B cell (primary cell): ENCODE measurements around the gene MTERF4. TPM values are rescaled to one million over a fixed set of nuclear protein-coding genes. Genes with fewer than 3 reads are reported as not detected.

ENCODE experiments used
- ATAC-seq: fragments of 200-7000 bp; cut with Tn5 transposase; one replicate; pipeline ENCODE4 v1.10.0; 2021; ENCODE audit warnings: low read depth, mild to moderate bottlenecking, moderate number of reproducible peaks, moderate library complexity
- CTCF ChIA-PET: fragments of 350-600 bp; sonication (Branson Sonifier 250); formaldehyde crosslinking; loops from one replicate; lab custom pipeline; 2021; ENCODE audit warnings: antibody characterized with exemption, inconsistent platforms; lab: Charles Lee
- POLR2A ChIA-PET: fragments of 350-600 bp; sonication (Branson Sonifier 250); formaldehyde crosslinking; loops from one replicate; lab custom pipeline; 2021; ENCODE audit warnings: antibody characterized with exemption; lab: Charles Lee
- DNase-seq: peaks from one replicate; pipeline ENCODE4 v3.0.0; 2013
- H2AFZ ChIP-seq: 2 replicates; pipeline ENCODE4 v1.6.1; 2012; ENCODE audit warnings: mild to moderate bottlenecking, low read depth, low read length; ENCODE audit not compliant: insufficient read depth, poor library complexity, severe bottlenecking
- H3K27ac ChIP-seq, 2 donors: 1 replicate in 1 of 2; 2 replicates in 1 of 2; pipeline ENCODE4 v1.5.1; 2012 to 2013; ENCODE audit warnings: low read length in 2 of 2, mild to moderate bottlenecking in 2 of 2, moderate library complexity in 1 of 2
- H3K27me3 ChIP-seq, 4 experiments: fragments of 200-600 bp in 1 of 4; sonication (generic) in 1 of 4; replicated peaks in 1 of 4; 1 replicate in 2 of 4; 2 replicates in 2 of 4; pipeline versions ENCODE4 v1.6.1 to v1.7.0; 2013 to 2016; ENCODE audit warnings: low read length in 3 of 4, mild to moderate bottlenecking in 2 of 4, mixed read lengths in 1 of 4, moderate library complexity in 1 of 4; ENCODE audit not compliant: insufficient read depth in 4 of 4, control insufficient read depth in 3 of 4; ENCODE audit errors: control extremely low read depth in 1 of 4
- H3K36me3 ChIP-seq, 2 experiments: replicated peaks in 1 of 2; 1 replicate in 1 of 2; 2 replicates in 1 of 2; pipeline versions ENCODE4 v1.6.1 to v1.7.1; 2013; ENCODE audit warnings: low read length in 1 of 2; ENCODE audit not compliant: insufficient read depth in 2 of 2, control insufficient read depth in 1 of 2; ENCODE audit errors: control extremely low read depth in 1 of 2, extremely low read depth in 1 of 2
- H3K4me1 ChIP-seq, 2 donors: fragments of 200-600 bp in 1 of 2; sonication (generic) in 1 of 2; 1 replicate in 1 of 2; 2 replicates in 1 of 2; pipeline versions ENCODE4 v1.5.1 to v1.6.1; 2013 to 2017; ENCODE audit warnings: low read length in 2 of 2; ENCODE audit not compliant: control insufficient read depth in 2 of 2, insufficient read depth in 2 of 2
- H3K4me2 ChIP-seq: replicated peaks from 2 replicates; pipeline ENCODE3; 2012; ENCODE audit warnings: mild to moderate bottlenecking, low read depth, low read length; ENCODE audit not compliant: poor library complexity, severe bottlenecking
- H3K4me3 ChIP-seq, 5 experiments: fragments of 200-600 bp in 1 of 5; sonication (generic) in 1 of 5; 1 replicate in 3 of 5; 2 replicates in 2 of 5; pipeline versions ENCODE4 v1.5.1 to v1.7.0; 2011 to 2016; ENCODE audit warnings: low read length in 4 of 5, mild to moderate bottlenecking in 4 of 5, low read depth in 2 of 5, control low read depth in 1 of 5, moderate library complexity in 1 of 5; ENCODE audit not compliant: insufficient read depth in 1 of 5; ENCODE audit errors: control extremely low read depth in 1 of 5, extremely low read depth in 1 of 5
- H3K79me2 ChIP-seq: fragments of 200-600 bp; sonication (generic); one replicate; pipeline ENCODE4 v1.6.0; 2016; ENCODE audit warnings: low read length; ENCODE audit not compliant: control insufficient read depth, insufficient read depth
- H3K9ac ChIP-seq: fragments of 200-600 bp; sonication (generic); 2 replicates; pipeline ENCODE4 v1.6.1; 2017; ENCODE audit warnings: mild to moderate bottlenecking, low read length, moderate library complexity
- H3K9me3 ChIP-seq, 3 donors: one replicate each; pipeline versions ENCODE4 v1.6.1 to v1.7.1; 2013; ENCODE audit warnings: low read length in 2 of 3; ENCODE audit not compliant: control insufficient read depth in 2 of 3, insufficient read depth in 1 of 3; ENCODE audit errors: control extremely low read depth in 1 of 3
- H4K20me1 ChIP-seq: 2 replicates; pipeline ENCODE4 v1.6.0; 2012; ENCODE audit warnings: mild to moderate bottlenecking, low read length; ENCODE audit not compliant: insufficient read depth, control insufficient read depth, poor library complexity, severe bottlenecking
- H3K27ac Mint-ChIP-seq: one replicate; pipeline ENCODE4 v1.8.0; 2021; ENCODE audit warnings: mixed read lengths
- H3K27me3 Mint-ChIP-seq: one replicate; pipeline ENCODE4 v1.8.0; 2021; ENCODE audit warnings: mixed read lengths
- H3K4me1 Mint-ChIP-seq: one replicate; pipeline ENCODE4 v1.8.0; 2021; ENCODE audit warnings: mixed read lengths
- H3K4me3 Mint-ChIP-seq: one replicate; pipeline ENCODE4 v1.8.0; 2021; ENCODE audit warnings: mixed read lengths
- H3K9me3 Mint-ChIP-seq: one replicate; pipeline ENCODE4 v1.8.0; 2022; ENCODE audit warnings: mixed read lengths; ENCODE audit not compliant: insufficient read depth
- EZH2 ChIP-seq: IDR thresholded peaks from 2 replicates; pipeline ENCODE4 v1.6.1; 2012; ENCODE audit warnings: borderline replicate concordance, low read depth, mild to moderate bottlenecking, moderate library complexity, low read length; ENCODE audit not compliant: insufficient read depth, poor library complexity, severe bottlenecking
- WGBS: methylation state at CpG from one replicate; pipeline ENCODE4 v1.1.5; 2013; ENCODE audit warnings: missing lambda C conversion rate; ENCODE audit not compliant: insufficient coverage; 5-methylcytosine and 5-hydroxymethylcytosine counted together
- intact Hi-C: fragments of 100-400 bp; cut with micrococcal nuclease; formaldehyde crosslinking; loops from one replicate; pipeline ENCODE4 v1.10.0; 2022
- polyA plus RNA-seq: library from polyadenylated mRNA; depleted of rRNA; stranded (reverse); fragments of >200 nt; gene quantifications from 2 replicates; pipeline ENCODE4 v1.2.3, GENCODE V29; 2012
- total RNA-seq, 2 donors: library from RNA; stranded (reverse); fragments of 120-200 nt in 1 of 2; gene quantifications; 1 replicate in 1 of 2; 2 replicates in 1 of 2; pipeline versions ENCODE4 v1.2.3 to v1.2.4, GENCODE V29; 2013 to 2022
- TF ChIP-seq, protein P1 (sequence below): fragments of 200-600 bp; IDR thresholded peaks from one replicate; pipeline ENCODE4 v1.8.0; 2022; ENCODE audit warnings: antibody characterized with exemption, mild to moderate bottlenecking

The MTERF4 gene
- total and polyA plus RNA-seq, 2 donors (not counting 1 experiment from before 2014, with no cell fraction given) = 88.7 to 153 TPM

DNA sequence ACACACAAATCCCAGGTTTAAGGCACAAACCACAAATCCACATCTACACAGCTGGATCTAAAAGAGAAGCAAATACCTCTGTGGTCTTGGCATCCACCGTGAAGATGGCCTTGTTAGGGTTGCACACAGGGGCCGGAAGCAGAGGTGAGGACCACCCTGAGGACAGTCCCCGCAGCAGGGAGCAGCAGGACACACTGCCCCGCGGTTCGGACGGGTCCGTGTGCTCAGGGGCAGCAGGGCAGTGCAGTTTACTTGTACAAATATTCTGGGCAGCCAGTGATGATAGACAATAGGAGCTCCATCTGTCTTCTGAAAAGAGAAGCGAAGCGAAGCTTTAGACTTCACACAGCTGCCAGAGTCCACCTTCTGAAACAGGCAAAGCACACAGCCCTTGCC, 38.4 kb upstream of the MTERF4 start:
- no peaks in the 10 kb centered on the region for H3K4me1 Mint-ChIP-seq
- H3K9me3 ChIP-seq = no peaks in the 10 kb centered on the region
- no peak overlapping the region for H3K4me3 ChIP-seq
- CTCF ChIA-PET = no interaction called here
- no peak overlapping the region for H3K4me2 ChIP-seq
- 98% methylated on average over 10 of the region's 10 CpGs for WGBS
- H3K27me3 ChIP-seq = no peaks in the 10 kb centered on the region
- TF ChIP-seq, protein P1, sequence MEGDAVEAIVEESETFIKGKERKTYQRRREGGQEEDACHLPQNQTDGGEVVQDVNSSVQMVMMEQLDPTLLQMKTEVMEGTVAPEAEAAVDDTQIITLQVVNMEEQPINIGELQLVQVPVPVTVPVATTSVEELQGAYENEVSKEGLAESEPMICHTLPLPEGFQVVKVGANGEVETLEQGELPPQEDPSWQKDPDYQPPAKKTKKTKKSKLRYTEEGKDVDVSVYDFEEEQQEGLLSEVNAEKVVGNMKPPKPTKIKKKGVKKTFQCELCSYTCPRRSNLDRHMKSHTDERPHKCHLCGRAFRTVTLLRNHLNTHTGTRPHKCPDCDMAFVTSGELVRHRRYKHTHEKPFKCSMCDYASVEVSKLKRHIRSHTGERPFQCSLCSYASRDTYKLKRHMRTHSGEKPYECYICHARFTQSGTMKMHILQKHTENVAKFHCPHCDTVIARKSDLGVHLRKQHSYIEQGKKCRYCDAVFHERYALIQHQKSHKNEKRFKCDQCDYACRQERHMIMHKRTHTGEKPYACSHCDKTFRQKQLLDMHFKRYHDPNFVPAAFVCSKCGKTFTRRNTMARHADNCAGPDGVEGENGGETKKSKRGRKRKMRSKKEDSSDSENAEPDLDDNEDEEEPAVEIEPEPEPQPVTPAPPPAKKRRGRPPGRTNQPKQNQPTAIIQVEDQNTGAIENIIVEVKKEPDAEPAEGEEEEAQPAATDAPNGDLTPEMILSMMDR = no peak
- no peak for TF ChIP-seq EZH2
- H3K4me3 Mint-ChIP-seq = no peak overlapping the region
- H3K79me2 ChIP-seq = peaks cover 35% of the 10 kb centered on the region
- intact Hi-C loops = no loop called here
- DNase-seq (no peak), ATAC-seq (no peak)
- H3K27ac ChIP-seq = no peak overlapping the region
- H3K4me1 ChIP-seq = no peaks in the 10 kb centered on the region
- H3K36me3 ChIP-seq = peaks cover 0 to 35% of the 10 kb centered on the region in 2 experiments
- POLR2A ChIA-PET = interaction anchor here (1.7 kb wide), 1 partner anchor 10 kb away, joined by 4 read pairs; no protein-coding TSS in a partner anchor
- no peak overlapping the region for H2AFZ ChIP-seq
- H3K27me3 Mint-ChIP-seq = no peaks in the 10 kb centered on the region
- no peak overlapping the region for H3K27ac Mint-ChIP-seq
- H3K9me3 Mint-ChIP-seq = no peaks in the 10 kb centered on the region
- H4K20me1 ChIP-seq = no peaks in the 10 kb centered on the region
- no peak overlapping the region for H3K9ac ChIP-seq

DNA sequence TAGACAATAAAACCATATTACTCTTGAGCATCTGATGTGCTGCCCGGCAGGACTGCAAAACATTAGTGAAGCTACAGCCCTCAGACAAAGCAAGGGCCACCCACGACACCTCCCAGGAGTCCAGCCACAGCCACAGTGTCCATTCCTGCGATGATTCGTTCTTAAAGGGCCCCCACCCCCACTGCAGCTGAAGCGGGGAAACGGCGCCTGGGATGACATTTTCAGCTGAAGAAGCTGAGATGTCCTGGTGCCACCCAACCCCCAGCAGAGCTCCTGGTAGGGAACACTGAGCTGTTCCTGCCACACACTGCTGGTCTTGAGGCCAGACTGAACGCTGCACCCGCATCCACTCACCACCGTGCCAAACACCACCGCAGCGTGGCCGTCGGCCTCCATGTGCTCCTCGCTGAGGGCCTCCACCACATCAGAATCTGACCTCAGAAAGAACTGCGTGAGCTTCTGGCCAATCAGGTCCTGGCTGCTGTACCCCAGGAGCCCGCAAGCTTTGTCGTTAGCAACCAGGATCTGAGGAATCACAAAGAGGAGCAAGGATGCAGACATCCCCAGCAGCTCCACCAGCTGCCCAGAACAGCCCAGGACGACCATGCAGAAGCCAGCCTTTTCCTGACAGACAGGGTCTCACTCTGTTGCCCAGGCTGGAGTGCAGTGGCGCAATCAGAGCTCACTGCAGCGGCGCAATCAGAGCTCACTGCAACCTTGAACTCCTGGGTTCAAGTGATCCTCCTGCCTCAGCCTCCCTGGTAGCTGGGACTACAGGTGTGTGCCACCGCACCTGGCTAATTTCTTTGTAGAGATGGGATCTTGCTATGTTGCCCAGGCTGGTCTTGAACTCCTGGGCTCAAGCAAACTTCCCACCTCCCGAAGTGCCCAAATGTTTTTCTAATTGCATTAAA, 37.7 kb upstream of the MTERF4 start:
- Histone ChIP-seq H2AFZ (no peak overlapping the region), H3K9me3 (no peaks in the 10 kb centered on the region), H3K4me2 (no peak overlapping the region), H4K20me1 (no peaks in the 10 kb centered on the region), H3K79me2 (peaks cover 35% of the 10 kb centered on the region), H3K27me3 (no peaks in the 10 kb centered on the region), H3K9ac (no peak overlapping the region), H3K27ac (no peak overlapping the region), H3K4me3 (no peak overlapping the region), H3K4me1 (no peaks in the 10 kb centered on the region), H3K36me3 (peaks cover 0 to 35% of the 10 kb centered on the region in 2 experiments)
- no peak overlapping the region for H3K27ac Mint-ChIP-seq
- H3K9me3 Mint-ChIP-seq = no peaks in the 10 kb centered on the region
- no peaks in the 10 kb centered on the region for H3K27me3 Mint-ChIP-seq
- ChIA-PET CTCF (no interaction called here), POLR2A (interaction anchor here (1.7 kb wide), 1 partner anchor 9 kb away, joined by 4 read pairs; no protein-coding TSS in a partner anchor)
- H3K4me1 Mint-ChIP-seq = no peaks in the 10 kb centered on the region
- intact Hi-C loops = no loop called here
- no peak overlapping the region for H3K4me3 Mint-ChIP-seq
- WGBS = 96% methylated on average over 22 of the region's 24 CpGs
- ATAC-seq (no peak), DNase-seq (no peak)
- TF ChIP-seq EZH2 = no peak
- TF ChIP-seq, protein P1 = no peak
